OCI-M2 (cell line): Measurements from ENCODE around the gene EEF1AKMT3.
A peak's percentile ranks its signal among the peaks of the same experiment; 100 is the strongest.

Experiments
- DNase-seq: peaks from one replicate; lab custom pipeline; 2025; ENCODE audit not compliant: unreplicated experiment; lab: John Stamatoyannopoulos, UW

EEF1AKMT3 gene

DNA sequence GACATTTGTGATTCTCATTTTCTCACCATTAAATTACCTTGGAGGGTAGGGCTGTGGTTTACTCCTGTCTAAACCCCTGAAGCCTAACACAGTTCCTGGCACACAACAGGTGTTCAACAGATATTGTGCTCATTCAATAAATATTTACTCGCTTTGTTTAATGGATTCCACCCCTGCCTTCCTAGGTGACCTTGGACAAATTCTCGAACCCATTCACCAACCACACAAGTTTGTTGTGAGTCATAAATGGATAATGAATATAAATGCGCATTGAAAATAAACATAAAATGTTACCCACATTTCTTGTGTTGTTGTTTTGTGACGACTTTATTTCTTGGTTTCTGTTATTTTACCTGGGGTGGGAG, 9.8 kb downstream of the EEF1AKMT3 start:
- no peak for DNase-seq

DNA sequence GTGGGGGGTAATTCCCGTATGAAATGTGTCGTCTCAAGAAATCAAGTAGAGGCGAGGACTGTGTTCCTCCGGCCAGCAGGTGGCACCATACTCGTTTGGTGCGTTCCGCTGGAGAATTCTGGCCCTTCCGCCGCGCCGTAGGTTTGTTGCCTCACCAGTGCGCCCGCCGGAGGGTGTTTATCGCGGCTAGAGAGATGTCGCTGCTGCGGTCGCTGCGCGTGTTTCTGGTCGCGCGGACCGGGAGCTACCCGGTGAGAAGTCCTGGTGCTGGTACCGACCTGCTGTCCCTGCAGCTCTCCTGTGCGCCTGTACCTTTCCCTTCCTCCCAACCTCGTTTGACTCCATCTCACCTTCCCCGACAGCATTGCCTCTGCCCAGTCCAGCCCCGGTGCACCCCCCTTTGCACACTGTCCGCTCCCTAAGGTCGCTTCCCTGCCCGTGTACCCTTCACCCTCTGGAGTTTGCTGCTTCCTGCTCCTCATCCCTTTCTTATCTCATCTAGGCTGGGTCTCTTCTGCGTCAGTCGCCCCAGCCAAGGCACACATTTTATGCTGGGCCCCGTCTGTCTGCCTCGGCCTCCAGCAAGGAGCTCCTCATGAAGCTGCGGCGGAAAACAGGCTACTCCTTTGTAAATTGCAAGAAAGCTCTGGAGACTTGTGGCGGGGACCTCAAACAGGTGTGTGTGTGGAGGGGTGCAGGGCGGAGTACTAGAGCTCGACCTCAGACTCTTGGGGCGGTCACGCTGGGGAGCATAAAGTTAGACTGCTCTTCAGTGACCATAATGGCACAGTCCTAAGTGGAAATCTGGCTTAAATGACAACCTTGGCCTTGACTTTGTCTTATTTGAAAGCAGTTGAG, 10.4 kb downstream of the EEF1AKMT3 start, which contains the start of gene TSFM:
Gene TSFM (plus strand): TSS at position 180 of the 858 bp plus-strand sequence. CDS start 15 bp downstream, at position 195.
- DNase-seq, result peak; percentile 72

DNA sequence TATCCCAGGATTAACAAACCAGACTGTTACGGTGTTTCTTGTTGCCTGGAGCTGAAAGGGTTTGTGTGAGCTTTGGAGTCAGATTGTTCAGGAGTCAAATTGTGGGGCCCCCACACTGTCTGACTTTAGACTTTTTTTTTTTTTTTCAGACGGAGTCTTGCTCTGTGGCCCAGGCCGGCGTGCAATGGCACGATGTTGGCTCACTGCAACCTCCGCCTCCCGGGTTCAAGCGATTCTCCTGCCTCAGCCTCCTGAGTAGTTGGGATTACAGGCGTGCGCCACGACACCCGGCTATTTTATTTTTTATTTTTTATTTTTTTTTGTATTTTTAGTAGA, 11.0 kb downstream of the EEF1AKMT3 start:
- no peak for DNase-seq

DNA sequence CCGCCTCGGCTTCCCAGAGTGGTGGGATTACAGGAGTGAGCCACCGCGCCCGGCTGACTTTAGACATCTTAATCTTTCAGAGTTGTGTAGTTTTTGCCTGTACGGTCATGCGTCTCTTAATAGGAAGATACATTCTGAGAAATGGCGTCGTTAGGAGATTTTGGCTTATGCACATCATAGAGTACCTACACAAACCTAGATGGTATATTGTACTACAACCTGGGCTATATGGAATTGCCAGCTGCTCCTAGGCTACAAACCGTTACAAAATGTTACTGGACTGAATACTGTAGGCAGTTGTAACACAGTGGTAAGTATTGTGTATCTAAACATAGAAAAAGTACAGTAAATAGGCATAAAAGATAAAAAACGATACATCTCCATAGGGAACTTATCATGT, 11.4 kb downstream of the EEF1AKMT3 start:
- no peak for DNase-seq

DNA sequence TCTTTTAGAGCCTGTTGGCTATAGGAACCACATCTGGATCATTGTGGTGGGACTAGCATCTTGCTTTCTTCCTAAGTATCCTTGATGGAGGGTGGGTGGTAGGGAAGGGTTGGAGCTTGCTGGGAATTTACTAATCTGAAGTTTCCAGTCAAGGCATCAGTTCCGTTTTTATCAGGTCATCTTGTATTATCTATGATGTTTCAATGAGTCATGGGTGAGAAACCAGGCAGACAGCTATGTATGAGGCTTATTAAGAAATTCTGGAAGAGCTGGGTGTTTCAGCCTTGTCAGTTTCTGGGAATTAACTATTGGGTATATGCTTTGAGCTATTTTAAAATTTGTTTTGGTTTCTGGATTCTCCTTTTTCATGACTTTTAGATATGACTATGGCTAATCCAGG, 21.5 kb downstream of the EEF1AKMT3 start:
- DNase-seq, result no peak

DNA sequence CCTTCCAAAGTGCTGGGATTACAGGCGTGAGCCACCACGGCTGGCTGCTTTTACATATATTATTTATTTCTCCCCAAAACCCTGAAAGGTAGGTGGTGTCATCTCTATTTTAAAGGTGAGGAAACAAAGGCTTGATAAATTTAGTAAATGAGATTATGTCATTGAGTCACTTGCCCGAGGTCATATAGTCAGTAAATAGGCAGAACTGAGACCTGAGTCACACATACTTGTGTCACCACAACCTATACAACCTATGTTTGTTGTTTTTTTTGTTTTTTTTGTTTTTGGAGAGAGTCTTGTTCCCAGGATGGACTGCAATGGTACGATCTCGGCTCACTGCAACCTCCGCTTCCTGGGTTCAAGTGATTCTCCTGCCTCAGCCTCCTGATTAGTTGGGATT, 22.9 kb downstream of the EEF1AKMT3 start:
- no peak for DNase-seq

DNA sequence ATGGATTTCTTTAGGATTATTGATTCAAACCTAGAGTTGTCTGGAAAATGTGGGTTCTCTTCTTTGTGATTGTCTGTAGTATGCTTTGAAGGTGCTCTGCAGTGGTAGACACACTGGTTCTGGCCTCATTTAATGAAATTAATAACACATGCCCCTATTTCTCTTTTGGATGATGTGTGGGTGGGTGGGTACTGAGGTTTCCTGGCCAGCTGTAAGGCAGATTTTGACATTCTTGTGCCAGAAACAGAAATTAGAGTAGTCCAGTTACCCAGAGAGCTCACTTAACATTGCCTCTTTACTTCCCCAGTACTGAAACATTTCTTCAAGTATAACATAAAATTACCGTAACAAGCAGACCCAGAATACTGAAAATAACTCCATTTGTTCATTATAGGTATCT, 24.6 kb downstream of the EEF1AKMT3 start:
- DNase-seq, result no peak

DNA sequence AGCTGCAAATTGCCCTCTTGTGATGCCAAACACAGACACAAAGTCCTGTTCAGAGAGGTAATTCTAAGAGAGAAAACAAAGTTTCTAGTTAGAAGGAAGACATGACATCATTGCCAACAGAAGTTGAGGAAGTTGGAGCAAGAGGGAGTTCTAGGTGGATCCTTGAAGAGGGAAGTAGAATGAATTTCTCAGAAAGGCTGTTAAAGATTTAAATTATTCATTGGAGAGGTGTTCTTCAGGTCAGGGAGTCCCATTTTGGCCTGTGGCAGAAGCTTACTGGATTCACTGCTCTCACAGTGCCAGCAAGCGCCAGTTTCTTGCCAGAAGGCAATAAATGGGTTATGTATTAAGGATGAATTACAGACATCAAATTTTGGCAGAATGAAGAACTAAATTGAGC, 25.5 kb downstream of the EEF1AKMT3 start:
- no peak for DNase-seq

DNA sequence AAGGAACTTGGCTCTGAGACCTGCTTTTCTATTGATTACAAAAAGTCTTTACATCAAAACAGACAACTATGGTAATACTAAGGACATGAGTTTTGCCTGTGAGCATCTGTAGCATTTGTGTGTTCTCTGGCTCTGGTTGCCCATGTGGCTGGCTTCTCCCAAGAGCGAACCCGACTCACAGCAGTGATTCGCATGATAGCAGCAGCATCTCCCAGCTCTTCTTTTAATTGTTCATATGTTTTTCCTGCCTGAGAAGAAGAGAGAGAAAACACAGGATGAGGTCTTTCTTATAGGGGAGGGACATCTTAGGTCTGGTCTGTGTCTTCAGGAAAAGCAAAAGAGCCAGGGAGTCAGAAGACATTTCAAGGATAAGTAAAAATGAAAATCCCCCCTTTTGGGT, 28.6 kb downstream of the EEF1AKMT3 start:
- no peak for DNase-seq

DNA sequence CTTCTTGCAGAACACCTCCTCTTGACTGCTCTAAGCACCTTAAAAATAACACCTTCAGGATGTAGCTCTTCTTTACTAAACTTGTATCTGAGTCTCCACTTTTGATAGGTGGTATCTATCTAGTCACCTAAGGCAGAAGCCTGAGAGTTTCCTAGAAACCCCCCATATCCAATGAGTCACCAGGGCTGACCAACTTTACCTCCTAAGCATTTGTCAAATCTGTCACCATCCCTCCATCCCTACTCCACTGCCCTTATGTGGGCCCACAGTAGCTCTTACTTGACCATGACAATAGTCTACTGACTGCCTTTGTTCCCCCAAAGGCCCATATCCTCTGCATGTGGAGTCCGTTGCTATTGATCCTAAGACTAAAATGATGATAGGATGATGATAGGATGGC, 30.2 kb downstream of the EEF1AKMT3 start:
- DNase-seq, result no peak

DNA sequence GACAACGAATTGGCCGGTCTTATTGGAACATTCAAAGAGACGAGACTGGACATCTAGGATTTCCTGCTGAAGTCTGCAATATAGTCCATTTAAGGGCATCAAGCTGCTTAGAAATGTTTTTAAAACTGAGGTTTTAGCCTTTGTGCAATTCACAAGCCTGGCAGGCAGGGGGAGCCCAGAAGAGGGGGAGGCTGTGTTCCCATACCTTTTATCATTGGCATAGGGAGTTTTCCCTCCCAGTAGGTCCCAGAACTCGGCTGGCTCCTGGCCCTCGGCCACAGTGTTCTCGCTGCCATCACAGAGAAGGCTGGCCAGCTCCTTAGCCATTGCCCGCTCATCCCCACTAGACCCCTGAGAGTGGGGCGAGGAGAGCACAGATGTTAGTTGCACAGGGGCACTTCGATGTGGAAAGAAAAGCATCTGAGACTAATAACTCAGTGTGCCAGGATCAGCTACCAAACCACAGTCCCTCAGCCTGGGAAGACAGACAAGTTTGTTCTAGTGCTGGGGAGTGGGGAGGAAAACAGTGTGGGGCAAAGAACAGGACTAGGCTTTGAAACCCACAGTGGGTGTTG, 31.0 kb downstream of the EEF1AKMT3 start:
- DNase-seq, result no peak

DNA sequence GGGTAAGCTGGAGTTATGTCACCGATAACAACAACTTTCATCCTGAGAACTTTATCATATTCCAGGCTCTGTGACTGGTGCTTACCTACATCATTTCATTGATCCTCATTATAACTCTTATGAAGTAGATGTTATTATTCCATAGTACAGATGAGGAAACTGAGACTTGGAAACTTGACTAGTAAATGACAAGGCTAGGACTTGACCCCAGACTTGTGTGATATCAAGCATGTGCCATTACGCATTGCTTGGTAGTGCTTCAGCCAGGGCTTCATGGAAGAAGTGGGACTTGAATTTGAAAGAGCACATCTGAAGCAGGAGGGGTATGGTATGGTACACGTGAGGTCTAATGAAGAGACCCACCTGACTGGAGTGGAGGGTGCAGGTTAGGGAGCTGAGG, 34.3 kb downstream of the EEF1AKMT3 start:
- DNase-seq, result no peak

DNA sequence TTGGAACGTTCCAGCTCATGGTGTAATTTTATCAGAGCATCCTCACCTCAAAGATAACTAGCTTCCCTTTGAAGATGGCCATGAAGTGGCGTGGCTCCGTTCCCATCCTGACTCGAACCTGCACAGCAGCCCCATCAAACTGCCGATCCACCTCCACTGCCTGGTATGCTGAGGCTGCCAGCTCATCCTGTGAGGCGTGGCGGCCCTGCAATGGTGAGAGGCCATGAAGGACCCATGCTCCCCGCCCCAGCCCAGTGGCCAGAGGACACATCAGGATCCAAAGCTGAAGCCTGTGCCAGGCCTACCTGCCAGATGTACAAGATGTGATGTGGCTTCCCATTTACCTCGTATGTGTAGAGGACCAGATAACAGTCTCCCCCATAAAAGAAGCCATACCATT, 34.9 kb downstream of the EEF1AKMT3 start:
- no peak for DNase-seq

DNA sequence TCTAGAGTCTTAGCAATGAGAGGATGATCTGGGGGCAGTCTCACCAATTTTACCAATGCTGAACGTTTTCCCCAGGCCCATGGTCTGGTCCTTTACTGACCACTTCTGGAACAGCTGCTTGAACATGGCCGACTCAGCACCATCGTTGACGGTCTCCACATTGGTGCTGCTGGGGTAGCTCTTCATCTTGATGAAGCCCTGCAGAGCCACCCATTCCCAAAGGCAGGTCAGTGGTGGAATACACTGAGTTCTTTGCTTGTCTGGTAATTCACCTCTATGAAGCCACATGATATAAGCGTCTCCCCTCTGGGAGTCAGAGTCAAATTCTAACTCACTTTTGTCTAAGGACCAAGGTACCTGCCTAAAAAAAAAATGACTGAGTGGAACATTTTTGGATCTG, 35.9 kb downstream of the EEF1AKMT3 start:
- no peak for DNase-seq

DNA sequence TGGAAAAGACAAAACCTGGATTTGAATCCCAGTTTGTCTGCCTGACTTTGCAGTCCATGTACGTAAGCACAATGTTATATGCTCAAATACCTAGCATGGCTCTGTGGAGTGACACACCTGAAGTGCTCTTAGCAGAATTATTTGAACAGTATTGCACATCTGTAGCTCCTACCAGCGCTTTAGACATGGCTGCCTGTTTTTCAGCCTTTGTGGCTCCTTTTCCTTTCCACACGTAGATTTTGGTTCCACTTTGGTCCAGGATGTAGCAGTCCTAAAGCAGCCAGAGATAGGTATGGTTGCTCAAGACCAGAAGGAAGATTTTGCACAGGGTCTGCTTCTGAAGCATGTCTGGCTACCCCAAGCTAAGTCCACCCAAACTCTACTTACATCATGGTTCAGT, 37.0 kb downstream of the EEF1AKMT3 start:
- no peak for DNase-seq

DNA sequence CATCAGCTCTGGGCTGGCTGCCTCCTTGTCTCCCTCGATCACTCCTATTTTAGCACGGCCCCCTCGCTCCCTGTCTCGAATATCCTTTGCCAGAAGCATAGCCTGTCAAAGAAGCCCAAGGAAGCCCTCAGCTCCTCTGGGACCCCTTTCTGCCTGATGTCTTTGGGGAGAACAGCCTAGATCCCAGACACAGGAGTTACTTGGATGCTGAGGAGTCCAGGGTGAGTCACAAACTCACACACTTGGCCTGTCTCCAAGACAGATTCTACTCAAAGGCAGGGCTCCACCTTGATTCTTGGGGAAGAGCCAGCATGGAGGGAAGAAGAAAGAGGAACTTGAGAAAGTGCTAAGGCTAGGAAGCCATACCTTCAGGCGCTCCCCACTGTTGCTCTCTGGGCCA, 38.0 kb downstream of the EEF1AKMT3 start:
- no peak for DNase-seq

DNA sequence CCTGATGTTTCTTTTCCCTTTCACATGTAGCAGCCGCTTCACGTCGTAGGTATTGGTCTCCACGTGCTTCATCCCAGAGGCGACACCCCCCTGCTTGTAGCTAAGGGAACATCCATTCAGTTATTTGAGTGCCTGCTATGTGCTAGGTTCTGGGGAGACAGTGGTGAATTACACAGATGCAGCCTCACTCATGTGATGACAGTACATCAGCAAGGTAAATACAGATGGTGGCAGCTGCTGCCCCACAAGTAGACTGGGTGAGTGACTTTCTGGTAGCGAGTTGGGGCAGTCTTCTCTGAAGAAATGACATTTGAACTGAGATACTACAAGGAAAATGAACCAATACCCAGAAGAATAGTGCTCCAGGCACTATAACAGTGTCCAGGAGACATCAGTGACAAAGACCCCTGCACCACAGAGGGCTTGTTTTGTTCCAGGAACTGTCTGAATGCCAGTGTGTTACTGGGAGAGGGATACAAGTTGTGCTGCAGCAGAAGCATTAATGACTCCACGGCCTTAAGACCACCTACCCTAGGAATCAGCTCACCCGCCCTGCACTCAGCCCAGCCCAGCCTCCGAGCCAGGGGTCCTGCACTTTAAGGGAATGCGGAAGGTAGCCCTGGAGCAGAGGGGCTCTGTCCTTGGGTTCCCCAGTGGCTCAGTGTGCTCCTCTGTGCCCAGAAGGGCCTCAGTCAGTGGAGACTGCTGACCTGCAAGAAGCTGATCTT, 38.8 kb downstream of the EEF1AKMT3 start:
- no peak for DNase-seq

DNA sequence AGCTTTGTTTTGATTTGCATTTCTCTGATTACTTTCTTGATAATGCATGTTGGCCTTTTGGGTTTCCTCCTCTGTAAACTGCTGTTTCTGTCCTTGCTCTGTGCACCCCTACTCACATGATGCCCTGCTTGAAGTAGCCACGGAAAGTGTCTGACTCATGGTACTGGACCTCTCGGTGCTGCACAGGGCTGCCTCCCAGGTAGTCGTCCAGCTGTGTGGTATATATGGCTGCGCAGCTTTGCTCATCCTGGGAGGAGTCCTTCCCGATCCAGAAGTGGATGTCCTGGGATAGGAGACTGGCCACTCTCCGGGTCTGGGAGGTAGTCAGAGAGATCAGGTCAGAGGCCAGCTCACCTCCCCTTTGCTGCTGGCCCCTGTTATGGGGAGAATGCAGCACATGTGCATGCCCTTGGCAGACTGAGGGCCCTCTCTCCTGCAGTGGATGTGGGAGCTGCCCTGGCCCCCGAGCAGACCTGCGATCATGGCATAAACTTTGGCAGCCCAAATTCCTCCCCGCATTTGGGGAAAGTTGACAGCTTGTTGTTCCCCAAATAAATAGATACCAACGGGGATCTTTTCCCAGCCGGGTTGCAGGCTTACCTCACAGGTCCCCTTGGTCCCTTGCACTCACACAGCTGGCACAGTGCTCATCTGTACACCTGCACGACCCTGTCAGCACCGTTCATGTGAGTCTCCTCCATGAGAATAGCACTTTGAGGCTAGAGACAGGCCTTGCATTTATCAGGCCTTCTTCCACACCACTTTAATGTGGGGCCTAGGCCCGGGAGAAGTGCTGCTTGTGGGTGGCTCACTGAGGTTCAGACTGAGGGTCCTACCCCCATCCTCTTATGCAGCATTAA, 40.9 kb downstream of the EEF1AKMT3 start:
- DNase-seq, result no peak

DNA sequence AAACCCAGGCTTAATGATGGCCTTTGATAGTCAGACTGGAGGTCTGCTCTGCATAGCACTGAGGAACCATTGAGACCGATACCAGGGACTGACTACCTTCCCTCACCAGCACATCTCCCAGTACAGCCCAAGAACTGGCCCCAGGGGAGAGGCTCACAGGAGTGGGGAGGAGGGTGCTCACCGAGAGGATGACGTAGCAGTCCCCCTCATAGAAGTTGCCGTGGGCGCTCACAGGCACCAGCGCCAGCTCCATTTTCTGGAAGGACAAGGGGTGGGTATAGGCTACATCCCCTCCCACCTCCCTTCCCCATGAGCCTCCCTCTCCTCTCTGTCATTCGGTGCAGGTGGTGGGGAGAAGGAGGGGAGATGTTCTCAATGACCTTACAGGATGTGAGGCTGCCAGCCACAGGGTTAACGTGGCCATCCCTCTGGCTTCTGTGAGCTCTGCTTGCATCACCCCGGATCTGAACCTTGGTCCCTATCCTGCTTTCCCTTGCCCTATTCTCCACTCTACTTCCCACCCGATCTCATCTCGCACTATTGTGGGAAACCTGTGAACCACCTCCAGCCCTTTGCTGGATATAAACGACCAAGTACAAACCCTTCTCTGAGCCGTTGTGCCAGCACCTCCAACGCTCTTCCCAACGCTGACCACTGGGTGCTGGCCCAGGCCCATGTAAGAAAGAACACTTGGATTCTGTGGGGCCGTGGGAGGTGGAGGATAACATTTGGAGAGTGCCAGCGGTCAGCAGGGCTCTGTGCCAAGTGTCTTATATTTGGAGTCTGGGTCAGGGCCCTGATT, 41.8 kb downstream of the EEF1AKMT3 start:
- no peak for DNase-seq

DNA sequence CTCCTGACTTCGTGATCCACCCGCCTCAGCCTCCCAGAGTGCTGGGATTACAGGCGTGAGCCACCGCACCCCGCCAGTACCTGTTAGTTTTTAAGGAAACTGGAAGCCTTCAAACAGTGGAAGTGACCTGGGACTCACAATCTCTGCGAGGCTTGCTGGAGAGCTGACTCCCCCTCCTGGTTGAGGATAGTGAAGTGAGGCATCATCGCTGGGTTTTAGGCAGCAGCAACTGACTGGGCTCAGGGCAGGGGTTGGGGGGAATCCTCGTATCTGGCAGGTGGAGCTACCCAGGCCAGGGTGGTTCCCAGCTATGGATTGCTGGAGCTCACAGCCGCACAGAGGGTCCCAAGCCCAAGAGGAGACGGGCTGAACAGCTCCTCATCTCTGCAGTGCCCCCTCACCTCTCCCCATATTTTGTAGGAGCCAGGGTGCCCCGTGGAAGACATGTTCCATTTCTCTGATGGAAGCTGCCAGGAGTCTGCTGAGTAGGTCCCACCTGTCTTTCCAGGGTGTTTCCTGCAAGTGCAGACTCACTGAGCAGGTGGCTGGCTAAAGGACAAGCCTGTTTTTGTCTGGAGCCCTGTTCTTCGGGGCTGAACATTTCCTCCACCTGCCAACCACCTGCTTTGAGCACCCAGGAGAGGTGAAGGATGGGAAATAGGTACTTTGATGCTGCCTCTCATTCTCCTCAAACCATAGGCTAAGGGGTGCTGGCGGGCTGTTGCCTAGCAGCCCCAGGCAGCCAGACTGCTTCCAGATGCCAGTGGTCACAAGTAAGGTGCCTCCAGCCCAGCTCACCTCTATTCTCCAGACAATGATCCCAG, 43.0 kb downstream of the EEF1AKMT3 start:
- no peak for DNase-seq
